HEK293 (cell line): ENCODE measurements around the gene TTLL4.

Source experiments
- KLF1 ChIP-seq: fragments of 450-650 bp; formaldehyde crosslinking; IDR thresholded peaks from 2 replicates; pipeline ENCODE4 v1.5.1; 2016; ENCODE audit warnings: missing biosample characterization, missing genetic modification characterization
- ZNF473 ChIP-seq: fragments of 450-650 bp; formaldehyde crosslinking; IDR thresholded peaks from 2 replicates; pipeline ENCODE4 v1.5.1; 2017; ENCODE audit warnings: missing biosample characterization, missing genetic modification characterization
- ZNF510 ChIP-seq: fragments of 450-650 bp; formaldehyde crosslinking; IDR thresholded peaks from 2 replicates; pipeline ENCODE4 v1.5.1; 2018; ENCODE audit warnings: mild to moderate bottlenecking, missing genetic modification characterization, missing biosample characterization; ENCODE audit not compliant: insufficient replicate concordance
- ZNF548 ChIP-seq: fragments of 450-650 bp; formaldehyde crosslinking; IDR thresholded peaks from 2 replicates; pipeline ENCODE4 v1.5.1; 2016; ENCODE audit warnings: missing biosample characterization, missing genetic modification characterization
- TF ChIP-seq, protein P1 (sequence below): fragments of 450-650 bp; formaldehyde crosslinking; conservative IDR thresholded peaks from 2 replicates; pipeline ENCODE4 v1.5.1; 2016; ENCODE audit warnings: low read depth, missing biosample characterization, missing genetic modification characterization

Gene TTLL4

DNA sequence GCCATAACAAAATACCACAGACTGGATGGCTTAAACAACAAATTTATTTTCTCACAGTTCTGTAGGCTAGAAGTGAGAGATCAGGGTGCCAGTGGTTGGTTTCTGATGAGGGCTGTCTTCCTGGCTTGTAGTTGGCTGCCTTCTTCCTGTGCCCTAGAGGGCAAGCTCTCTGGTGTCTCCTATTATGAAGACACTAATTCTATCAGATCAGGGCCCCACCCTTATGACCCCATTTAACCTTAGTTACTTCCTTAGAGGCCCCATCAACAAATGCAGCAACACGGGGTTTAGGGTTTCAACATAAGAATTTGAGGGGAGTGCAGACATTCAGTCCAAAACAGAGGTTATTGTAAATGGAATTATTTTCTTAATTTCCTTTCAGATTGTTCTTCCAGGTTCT lies 94.2 kb downstream of the TTLL4 start (continued):
- TF ChIP-seq, protein P1, sequence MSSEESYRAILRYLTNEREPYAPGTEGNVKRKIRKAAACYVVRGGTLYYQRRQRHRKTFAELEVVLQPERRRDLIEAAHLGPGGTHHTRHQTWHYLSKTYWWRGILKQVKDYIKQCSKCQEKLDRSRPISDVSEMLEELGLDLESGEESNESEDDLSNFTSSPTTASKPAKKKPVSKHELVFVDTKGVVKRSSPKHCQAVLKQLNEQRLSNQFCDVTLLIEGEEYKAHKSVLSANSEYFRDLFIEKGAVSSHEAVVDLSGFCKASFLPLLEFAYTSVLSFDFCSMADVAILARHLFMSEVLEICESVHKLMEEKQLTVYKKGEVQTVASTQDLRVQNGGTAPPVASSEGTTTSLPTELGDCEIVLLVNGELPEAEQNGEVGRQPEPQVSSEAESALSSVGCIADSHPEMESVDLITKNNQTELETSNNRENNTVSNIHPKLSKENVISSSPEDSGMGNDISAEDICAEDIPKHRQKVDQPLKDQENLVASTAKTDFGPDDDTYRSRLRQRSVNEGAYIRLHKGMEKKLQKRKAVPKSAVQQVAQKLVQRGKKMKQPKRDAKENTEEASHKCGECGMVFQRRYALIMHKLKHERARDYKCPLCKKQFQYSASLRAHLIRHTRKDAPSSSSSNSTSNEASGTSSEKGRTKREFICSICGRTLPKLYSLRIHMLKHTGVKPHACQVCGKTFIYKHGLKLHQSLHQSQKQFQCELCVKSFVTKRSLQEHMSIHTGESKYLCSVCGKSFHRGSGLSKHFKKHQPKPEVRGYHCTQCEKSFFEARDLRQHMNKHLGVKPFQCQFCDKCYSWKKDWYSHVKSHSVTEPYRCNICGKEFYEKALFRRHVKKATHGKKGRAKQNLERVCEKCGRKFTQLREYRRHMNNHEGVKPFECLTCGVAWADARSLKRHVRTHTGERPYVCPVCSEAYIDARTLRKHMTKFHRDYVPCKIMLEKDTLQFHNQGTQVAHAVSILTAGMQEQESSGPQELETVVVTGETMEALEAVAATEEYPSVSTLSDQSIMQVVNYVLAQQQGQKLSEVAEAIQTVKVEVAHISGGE: no peak
- TF ChIP-seq ZNF548 (tag by site-specific recombination) (no peak), ZNF510 (no peak), KLF1 (tag by site-specific recombination) (no peak), ZNF473 (tag by site-specific recombination) (no peak)
- TF ChIP-seq, all 188 proteins: peak for 0
